Measurements from ENCODE around the gene NPPB.

NPPB gene

DNA sequence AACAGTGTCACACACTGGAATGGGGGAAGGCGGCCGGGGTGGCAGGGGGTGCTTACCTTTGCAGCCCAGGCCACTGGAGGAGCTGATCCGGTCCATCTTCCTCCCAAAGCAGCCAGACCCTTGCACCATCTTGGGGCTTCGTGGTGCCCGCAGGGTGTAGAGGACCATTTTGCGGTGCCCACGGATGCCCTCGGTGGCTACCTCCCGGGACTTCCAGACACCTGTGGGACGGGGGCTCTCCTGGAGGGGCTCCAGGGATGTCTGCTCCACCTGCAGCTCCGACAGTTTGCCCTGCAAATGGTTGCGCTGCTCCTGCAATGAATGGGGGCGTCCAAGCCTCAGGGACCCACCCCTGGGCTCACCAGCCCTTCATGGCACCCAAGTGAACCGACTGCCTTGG, 587 bp downstream of the NPPB start:
- no peak for DNase-seq (ENCODE audit: low read depth, low spot score)

- no peak for DNase-seq (ENCODE audit: low read depth, low spot score)
Measured at GRCh38 chr1:11857164-11857851, 1.4 kb downstream of the NPPB start.

DNA sequence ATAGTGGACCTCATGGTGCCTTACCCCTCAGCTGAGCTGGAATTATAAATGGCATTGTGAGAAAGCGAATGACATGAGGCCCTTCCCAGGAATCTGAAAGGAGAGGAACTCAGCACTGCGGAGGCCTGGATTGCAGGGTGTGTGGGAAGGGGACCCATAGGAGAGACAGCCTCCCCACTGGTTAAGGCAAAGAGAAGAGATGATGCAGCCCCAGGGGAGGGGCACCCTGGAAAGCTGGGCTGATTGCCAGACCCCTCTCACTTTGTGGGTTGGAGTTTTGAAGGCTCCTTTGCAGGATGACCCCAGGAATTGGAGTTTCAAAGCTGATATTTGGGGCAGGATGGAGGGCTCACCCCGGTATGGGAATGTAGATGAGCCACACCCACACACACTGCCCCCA, 2.0 kb downstream of the NPPB start:
- DNase-seq (ENCODE audit: low read depth, low spot score) = no peak

DNA sequence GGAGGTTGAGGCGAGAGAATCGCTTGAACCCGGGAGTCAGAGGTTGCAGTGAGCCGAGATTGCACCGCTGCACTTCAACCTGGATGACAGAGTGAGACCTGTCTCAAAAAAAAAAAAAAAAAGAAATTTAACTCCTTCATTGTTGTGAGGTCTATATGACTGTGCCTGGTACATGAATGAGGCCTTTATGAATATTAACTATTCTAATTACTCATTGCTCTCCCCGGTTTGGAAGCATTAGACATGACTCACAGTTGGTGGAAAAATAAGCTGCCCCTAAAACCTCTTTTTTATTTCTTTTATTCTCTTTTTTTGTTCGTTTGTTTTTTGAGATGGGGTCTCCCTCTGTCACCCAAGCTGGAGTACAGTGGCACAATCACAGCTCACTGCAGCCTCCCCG, 3.3 kb downstream of the NPPB start:
- DNase-seq (ENCODE audit: low read depth, low spot score) = no peak

DNA sequence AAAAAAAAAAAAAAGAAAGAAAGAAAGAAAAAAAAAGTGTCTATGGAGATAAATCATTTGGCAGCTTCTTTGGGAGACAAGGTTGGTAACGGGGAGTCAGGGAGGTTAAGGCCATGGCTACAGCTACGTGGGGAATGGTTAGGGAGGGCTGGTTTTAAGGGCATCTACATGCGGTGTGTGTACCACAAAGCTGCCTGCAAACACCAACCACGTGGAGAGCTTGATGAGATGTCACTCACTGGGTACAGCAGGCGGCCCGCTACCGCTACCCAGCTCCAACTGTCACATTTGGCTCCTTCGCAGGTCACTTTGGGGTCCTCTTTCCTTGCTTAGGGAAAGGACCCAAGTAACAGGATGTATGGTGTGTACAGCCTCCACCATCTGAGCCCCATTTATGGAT, 4.2 kb downstream of the NPPB start:
- no peak for DNase-seq (ENCODE audit: low read depth, low spot score)

- no peak for DNase-seq (ENCODE audit: low read depth, low spot score)
Measured at GRCh38 chr1:11851180-11851579, 7.6 kb downstream of the NPPB start.

DNA sequence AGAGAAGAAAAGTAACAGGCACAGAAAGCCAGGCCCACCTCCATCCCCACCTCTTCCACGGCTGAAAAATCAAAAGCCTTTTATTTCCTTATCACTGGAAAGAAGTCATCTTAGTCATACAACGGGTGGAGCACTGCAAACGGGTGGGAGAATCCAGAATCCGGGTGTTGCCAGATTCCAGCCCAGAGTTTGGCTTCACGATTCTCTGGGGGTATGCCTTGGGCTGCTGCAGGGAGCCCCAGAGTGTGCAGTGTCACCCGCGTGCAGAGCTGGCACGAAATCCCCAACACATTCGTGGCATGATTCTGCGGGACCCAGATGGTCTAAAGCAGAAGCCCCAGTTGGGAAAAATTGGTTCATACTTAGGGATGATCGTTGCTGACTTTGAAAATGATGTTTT, 8.6 kb downstream of the NPPB start:
- no peak for DNase-seq (ENCODE audit: low read depth, low spot score)

DNA sequence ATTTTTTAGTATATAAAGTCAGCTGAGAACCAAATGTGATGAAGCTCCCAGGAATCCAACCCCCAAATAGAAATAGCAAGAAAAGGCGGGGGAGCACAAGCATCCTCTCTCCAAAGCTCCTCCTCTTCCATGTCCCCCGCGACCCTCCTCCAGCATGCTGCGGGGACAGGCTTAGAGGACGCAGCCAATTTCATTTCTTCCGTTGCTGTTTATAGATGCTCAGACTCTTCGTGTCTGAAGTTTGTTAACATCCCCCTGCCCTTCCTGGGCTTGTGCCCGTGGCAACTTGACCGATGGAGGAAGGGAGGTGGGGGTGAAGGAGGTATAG, 10.4 kb downstream of the NPPB start:
- DNase-seq (ENCODE audit: low read depth, low spot score) = no peak

DNA sequence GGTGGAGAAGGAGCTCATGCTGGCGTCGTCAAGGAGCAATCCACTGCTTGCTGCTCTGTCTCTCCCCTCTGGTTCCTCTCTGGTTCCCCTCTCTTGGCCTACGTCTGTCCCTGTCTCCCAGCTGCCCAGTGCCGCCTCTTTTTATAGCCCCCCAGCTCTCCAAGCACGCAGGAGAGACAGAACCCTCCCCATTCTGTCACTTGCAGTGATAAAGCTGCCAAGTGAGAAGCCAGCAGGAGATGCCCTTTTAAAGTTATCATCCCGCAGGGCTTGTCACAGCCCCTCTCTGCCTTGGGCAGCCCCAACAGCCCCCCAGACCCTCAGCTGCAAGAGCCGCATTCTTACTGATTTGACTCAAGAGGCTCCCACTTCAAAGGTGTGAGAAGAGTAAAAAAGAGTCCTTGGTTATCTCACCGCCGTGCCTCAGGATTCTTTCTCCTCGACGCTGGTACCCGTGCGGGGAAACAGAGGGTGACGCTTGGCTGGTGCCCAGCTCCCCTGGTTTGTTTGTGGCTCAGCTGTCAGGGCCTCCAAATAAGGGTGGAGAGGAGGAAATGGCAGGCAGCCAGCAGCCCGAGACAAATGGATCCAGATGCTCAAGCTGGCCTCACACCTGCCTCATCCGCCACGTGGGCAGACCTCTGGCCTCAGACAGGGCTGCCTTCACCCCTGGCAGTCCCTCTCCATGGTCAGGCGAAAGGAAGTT, 10.9 kb downstream of the NPPB start, which contains the start of gene NPPA:
NPPA (minus strand) TSS at position 117 of the 706 bp plus-strand sequence; CDS start at position 18, 99 bp downstream.
- DNase-seq (ENCODE audit: low read depth, low spot score) = no peak

DNA sequence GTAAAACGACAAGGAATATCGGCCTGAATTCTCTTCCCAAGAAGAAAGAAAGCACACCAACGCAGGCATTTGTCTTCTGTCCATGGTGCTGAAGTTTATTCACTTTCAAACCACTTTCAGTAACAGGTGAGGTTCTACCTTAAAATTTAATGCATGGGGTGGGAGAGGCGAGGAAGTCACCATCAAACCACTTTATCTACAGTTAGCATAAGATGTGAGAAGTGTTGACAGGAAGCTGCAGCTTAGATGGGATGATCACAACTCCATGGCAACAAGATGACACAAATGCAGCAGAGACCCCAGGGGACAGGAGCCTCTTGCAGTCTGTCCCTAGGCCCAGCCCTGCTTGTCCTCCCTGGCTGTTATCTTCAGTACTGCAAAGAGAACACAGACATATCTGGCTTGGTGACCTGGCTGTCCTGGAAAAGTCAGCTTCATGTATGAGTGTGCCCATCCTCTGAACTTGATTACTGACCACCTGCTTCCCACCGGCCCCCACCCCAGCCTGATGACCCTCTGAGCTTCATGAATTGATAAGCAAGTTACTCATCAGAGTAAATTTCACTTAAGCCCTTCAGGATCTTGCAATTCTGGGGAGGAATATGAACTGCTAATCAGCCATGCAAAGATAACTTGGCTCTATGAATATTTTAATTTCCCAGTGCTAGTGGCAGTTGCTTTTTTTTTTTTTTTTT, 13.0 kb downstream of the NPPB start:
- no peak for DNase-seq (ENCODE audit: low read depth, low spot score)

- DNase-seq (ENCODE audit: low read depth, low spot score) = no peak
Measured at GRCh38 chr1:11842154-11843041, 16.3 kb downstream of the NPPB start.

DNA sequence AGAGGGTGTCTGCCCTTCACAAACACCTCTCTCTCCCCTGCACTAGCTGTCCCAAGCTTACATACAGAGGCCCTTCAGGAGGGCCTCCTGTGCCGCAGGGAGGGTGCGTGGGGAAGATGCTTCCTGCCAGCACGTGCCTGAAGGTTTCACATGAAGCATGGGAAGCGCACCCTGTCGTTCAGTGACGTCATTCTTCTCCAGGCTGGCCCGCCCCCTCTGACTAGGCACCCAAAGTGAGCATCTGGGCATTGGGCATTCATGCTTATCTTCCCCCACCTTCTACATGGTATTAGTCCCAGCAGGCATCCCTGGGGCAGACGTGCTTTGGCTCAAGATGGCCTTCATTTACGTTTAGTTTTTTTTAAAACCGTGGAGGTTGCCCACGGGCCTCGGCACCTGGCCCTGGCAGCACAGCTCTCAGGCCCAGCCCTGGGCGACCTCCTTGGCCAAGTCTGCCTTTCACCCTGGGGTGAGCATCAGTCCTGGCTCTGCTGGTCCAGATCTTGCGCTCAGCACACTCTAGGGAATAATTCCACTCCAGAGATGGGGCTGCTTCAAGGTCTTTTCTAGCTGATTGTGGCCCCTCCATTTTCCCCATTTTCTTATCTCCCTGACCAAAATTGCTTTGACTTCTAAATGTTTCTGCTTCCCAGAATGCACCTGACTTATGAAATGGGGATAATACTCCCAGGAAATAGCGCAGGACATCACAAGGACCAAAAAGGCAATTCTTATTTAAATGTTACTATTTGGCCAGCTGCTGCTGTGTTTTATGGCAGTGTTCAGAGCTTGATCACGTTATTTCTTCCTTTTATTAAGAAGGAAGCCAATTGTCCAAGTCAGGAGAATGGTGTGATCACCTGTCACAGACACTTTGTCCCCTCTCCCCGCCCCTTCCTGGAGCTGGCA, 17.2 kb downstream of the NPPB start:
- DNase-seq (ENCODE audit: low read depth, low spot score) = no peak

- DNase-seq (ENCODE audit: low read depth, low spot score) = no peak
Measured at GRCh38 chr1:11839727-11840705, 18.7 kb downstream of the NPPB start.

GRCh38 chr1:11838349-11839272, 20.1 kb downstream of the NPPB start:
- peak; percentile 40 for DNase-seq (ENCODE audit: low read depth, low spot score)

GRCh38 chr1:11837767-11838348, 20.9 kb downstream of the NPPB start:
- DNase-seq (ENCODE audit: low read depth, low spot score) = no peak

GRCh38 chr1:11836955-11837766, 21.6 kb downstream of the NPPB start:
- no peak for DNase-seq (ENCODE audit: low read depth, low spot score)
